SKM-1 treated with dmso at 0.1 percent for 144 hours (cell line): ENCODE results near the gene BAIAP2.

ENCODE experiments used
- DNase-seq: peaks from one replicate; lab custom pipeline; 2025; ENCODE audit not compliant: unreplicated experiment; lab: John Stamatoyannopoulos, UW

The BAIAP2 gene

DNA sequence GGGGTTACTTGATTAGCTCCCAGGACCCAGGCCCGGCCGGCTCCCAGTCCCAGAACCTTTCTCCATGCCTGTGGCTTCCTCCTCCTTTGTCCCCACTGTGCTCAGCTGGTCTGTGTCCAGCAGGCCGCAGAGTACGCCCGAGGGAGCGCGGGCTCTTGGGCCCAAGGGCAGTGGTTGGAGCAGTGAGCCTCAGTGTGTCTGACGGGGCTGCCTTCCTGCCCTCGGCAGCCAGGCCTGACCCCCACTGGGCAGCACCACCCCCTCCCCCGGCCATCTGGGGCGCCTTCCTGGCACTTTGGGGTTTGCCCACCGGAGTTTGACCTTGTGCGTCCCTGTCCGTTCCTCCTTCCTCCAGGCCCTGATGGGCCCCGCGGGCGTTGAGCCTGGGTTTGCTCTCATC is 67.9 kb downstream of the BAIAP2 start:
- DNase-seq, result no peak

DNA sequence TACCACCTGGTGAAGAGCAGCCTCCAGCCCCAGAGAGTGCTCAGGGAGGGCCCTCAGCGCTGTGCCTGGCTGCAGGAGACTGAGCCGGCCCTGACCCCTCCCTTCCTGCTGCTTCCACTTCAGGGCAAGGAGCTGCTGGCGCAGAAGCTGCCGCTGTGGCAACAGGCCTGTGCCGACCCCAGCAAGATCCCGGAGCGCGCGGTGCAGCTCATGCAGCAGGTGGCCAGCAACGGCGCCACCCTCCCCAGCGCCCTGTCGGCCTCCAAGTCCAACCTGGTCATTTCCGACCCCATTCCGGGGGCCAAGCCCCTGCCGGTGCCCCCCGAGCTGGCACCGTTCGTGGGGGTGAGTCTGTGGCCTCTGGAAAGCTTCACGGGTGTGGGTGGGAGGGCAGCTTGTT is 68.4 kb downstream of the BAIAP2 start:
- no peak for DNase-seq

DNA sequence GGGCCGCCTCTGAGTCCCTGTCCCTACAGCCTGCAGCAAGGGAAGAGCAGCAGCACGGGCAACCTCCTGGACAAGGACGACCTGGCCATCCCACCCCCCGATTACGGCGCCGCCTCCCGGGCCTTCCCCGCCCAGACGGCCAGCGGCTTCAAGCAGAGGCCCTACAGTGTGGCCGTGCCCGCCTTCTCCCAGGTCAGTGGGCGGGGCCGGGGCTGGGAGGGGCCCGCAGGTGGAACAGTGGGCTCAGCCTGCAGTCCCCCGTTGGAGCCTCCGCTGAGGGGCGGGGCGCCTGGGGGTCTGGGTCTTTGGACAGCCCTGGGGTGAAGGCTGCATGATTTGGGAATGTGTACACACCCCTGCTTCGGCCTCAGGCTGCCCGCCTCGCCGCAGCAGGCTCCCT is 71.8 kb downstream of the BAIAP2 start:
- no peak for DNase-seq

DNA sequence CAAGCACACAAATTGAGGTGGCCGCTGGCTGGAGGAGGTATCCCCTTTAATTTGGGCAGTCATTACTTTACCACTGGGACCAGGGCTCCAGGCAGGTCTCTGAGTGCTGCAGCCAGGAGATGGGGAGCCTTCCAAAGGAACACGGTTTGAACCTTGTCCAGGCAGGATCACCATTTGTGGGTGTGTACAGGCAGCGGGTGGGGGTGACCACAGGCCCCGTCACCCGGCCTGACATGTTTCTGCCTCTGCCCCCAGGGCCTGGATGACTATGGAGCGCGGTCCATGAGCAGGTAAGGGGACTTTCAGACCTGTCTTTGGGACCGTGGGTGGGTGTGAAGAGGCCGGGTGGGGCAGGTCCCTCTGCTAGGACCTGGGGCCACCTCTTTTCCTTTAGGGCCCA is 73.3 kb downstream of the BAIAP2 start:
- DNase-seq, result no peak

DNA sequence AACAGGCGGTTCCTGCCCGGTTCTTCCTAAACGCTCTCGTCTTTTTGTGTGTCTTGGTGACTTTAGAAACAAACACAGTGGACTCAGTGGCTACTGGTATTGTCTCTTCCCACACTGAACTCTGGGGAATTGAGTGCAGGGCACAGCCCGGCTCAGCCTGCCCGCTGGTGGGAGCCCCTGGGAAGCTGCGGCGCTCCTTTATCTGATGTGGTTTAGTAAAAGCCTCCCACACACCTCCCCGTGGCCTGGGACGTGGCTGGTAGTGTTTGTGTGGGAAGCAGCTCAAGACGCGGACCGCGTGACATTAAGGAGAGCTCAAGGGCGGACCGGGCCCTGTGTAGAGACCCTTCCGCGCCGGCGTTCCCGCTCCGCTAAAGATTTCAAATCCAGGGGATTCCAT is 75.0 kb downstream of the BAIAP2 start:
- no peak for DNase-seq

DNA sequence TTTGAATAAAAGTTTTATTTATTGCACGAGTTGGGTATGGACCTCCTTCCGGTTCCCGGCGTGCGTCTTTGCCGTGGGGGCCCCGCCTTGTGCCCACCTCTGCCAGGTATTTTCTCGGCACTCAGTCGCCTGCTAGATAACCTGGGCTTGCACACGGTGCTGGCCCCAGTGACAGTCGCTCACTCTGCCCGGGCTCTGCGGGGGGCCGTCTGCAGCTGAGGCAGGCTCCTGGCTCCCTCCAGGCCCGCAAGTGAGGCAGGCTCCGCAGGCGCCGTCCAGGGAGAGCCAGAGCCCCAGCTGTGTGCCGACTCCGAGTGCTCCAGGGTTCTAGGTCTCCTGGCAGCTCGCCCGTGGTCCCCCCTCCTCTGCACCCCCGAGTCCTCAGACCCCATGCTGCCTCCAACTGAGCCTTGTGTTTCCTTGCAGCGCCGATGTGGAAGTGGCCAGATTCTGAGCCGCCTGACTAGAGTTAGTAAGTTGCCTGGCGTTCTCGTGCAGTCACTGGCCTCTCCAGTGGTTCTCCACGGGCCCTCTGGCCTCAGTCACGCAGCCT is 75.6 kb downstream of the BAIAP2 start:
- no peak for DNase-seq

DNA sequence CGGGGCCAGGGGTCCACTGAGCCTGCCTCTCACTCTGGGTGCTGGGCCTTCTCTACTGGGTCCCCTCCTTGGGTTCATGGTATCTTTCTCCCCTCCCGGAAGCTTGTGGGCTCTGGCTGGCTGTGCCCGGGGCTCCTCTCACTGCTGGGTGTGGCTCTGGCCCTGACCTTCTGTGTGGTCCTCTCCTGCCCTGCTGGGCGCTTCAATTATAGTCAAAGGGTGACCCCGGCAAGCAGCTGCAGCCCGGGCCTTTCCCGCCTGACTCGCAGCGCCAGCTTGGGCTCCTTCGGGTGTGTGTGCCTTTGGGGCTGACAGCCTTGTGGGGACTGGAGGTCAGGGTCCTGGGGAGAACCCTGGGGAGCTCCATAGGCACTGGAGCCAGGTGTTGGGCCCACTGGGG is 76.1 kb downstream of the BAIAP2 start:
- no peak for DNase-seq

DNA sequence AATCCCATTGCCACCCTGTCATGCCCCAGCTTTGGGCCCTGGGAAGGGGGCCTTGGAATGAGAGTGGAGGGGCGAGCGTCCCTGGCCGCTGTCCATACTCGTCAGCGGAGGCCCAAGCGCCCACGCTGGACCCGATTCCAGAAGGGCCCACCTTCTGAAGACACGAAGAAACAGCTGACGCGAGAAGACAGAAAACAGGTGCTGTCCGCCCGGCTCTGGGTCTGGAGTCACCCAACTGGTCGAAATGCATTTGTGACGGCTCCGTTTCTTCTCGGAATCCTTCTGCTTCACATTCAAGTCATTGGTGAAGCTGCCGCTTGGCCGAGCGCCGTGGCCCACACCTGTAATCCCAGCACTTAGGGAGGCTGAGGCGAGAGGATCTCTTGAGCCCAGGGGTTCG is 77.5 kb downstream of the BAIAP2 start:
- DNase-seq, result no peak

DNA sequence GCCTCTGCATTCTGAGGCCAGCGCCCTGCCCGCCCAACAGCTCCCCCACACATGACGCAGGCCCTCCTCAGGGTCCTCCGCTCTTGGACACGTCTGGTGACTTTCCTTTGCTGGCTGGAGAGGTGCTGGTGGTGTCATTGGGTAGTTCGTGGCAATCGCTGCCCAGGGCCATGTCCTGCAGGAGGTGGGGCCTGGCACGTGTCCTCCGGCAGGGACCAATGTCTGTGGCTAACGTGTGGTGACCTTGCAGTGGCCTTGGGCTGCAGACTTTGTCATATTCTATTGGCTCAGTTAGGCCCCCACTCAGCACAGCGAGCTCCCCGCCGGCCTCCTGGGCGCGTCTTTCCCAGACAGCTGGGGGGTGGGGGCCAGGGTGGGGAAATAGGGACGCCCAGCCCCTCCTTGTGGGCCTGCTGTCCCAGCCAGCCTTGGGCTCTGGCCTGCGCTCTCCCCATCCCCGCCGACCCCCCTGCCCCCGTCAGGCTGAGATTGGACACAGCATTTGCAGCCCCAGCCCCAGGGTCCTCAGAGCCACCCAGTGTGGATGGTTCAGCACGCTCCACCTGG is 78.3 kb downstream of the BAIAP2 start:
- DNase-seq, result no peak

DNA sequence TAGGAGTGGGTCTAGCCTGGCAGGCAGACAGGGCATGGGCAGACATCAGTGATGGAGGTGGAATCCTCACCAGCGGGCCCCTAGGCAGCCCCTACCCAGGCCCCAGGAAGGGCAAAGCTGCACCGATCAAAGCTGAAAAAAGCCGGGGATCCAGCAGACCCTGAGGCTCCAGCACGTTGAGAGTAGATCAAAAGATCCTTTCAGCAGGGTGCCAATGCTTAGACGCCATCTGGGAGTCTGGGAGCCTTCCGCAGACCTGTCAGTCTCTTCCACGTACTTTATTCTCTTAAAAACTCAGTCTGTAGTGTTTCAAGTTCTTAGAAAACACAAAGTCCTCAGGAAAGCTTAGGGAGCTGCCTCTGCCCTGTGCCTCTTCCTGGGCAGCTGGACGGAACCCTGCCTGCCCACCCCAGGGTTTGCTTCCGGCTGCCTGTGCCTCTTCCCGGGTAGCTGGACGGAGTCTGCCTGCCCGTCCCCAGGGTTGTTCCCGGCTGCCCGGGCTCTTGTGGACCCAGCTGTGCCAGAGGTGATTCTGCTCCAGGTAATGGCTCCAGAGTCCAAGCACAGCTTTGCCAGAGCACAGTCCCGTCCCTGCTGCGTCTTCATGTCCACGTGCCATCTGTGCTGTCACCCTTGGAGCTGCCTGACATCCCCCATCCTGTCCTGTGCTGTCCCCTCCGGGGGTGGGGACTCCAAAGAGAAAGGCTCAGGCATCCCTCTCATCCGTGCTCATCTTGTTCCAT is 79.6 kb downstream of the BAIAP2 start:
- no peak for DNase-seq

DNA sequence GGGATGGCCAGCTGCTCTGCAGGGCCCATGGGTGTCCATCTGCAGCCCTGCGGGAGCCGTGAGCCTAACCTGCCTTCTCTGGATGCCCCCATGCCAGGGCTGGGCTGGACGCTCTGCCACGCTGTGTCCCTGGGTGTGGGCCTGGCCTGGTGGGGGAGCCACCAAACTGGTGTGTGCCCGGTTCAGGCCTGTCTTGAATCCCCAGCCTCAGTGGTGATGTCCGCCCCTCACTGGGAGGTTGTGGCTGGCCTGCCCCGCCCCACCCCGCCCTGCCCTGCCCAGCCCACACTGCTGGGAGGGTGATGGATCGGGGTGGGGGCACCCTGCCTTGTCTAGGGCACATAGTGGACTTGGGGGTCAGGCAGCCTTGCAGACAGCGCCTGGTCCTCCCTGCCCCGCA is 80.3 kb downstream of the BAIAP2 start:
- DNase-seq, result no peak

DNA sequence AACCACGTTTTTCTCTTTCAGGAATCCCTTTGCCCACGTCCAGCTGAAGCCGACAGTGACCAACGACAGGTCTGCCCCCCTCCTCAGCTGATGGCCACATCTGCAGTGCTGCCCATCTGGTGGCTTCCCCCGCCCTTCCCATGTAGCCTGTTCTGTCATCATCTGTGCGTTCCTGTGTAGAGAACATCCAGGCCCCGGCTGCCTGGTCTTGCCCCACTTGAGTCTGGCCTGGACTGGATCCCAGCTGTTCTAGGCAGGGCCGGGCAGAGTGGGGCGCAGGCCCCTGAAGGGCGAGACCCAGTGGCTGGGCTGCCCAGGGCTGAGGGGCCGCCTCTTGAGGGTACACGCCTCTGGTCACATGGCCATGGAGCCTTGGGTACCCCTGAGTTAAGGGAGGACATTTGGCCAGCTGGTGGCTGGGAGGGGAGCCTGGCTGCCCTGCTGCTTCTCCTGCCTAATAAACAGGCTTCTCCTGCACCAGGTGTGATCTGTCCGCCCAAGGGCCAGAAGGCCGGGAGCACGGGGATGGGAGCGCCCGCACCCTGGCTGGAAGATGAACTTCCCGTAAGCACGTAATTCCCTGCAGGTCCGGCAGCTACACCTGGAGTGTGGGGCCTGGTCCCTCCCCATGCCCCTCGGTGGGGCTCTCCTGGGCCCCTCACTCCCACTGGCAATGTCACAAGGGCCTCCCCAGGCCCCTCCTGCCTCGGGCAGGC is 81.0 kb downstream of the BAIAP2 start:
- DNase-seq, result no peak

DNA sequence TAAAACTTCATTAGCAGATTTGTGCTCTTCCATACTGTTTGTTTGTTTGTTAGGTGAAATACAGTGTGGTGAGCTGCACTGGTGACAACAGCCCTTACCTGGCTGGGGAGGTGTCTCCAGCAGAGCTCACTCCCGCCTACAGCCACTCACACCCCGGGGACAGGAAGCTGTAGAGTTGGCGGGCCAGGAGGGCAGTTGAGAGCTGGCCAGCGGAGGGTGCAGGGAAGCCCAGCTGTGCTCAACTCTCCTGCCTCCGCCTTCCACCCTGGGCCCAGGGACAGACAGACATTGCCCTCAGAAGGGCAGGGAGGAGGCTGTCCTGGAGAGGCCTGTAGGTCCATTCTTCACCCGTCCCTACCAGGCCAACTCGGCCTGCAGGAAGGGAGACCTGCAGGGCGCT is 81.8 kb downstream of the BAIAP2 start:
- DNase-seq, result no peak

DNA sequence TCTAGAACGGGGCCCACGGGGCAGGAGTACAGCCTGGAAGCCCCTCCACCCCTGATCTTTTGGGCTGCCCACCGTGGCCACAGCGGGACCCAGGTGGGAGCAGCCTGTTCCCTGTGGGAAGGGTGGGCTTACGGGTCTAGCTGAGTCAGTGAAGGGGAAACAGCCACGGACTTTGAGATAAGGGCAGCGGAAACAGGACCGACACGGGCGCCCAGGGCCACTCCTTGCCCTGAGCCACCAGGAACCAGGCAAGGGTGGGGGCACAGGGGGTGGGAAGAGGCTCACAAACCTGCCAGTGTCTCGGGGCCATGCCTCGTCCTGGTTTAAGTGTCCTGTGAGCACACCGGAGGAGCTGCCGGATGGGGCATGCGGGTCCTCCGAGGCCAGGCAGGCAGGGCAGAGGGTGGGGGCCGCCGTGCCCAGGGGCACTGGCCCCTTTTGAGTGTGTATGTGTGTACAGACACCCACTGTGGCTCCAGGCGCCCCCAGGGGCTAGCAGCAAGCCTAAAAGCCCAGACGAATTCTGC is 82.8 kb downstream of the BAIAP2 start:
- DNase-seq, result no peak

DNA sequence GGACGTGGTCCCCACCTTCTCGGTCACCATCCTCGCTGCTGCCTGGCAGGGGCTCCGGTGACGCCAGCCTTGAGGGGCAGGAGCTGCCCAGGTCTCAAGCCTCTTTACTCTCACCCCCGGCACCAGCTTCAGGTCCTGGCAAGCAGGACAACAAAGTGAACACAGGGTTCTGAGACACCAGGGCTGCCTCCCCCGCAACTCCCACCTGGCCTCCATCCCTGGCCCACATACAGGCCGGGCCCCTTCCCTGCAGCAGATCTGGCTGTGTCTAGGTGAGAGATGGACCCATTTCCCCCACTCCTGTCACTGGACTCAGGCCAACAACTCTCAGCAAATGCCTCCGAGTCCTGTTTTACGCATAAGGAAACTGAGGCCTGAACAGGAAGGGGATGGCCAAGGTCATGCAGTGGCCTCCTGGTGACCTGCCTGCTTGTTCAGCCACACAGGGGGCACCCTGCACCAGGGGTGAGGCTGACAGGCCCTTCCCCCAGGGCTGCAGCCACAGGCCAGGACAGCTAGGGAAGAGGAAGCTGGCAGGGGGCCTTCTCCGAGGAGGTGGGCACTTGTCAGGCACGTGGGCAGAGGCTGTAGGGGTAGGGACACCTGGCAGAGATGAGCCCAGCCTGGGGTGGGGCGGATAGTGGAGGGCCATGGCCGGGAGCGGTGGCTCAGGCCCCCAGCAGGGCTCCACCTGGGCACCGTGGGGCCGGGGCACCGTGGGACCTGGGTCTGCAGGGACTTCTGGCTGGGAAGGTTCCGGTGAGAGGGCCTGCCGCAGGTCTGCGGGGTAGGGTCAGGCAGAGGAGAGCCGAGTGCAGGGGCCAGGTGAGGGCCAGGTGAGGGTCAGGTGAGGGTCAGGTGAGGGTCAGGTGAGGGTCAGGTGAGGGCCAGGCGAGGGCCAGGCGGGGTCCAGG is 83.6 kb downstream of the BAIAP2 start:
- no peak for DNase-seq

DNA sequence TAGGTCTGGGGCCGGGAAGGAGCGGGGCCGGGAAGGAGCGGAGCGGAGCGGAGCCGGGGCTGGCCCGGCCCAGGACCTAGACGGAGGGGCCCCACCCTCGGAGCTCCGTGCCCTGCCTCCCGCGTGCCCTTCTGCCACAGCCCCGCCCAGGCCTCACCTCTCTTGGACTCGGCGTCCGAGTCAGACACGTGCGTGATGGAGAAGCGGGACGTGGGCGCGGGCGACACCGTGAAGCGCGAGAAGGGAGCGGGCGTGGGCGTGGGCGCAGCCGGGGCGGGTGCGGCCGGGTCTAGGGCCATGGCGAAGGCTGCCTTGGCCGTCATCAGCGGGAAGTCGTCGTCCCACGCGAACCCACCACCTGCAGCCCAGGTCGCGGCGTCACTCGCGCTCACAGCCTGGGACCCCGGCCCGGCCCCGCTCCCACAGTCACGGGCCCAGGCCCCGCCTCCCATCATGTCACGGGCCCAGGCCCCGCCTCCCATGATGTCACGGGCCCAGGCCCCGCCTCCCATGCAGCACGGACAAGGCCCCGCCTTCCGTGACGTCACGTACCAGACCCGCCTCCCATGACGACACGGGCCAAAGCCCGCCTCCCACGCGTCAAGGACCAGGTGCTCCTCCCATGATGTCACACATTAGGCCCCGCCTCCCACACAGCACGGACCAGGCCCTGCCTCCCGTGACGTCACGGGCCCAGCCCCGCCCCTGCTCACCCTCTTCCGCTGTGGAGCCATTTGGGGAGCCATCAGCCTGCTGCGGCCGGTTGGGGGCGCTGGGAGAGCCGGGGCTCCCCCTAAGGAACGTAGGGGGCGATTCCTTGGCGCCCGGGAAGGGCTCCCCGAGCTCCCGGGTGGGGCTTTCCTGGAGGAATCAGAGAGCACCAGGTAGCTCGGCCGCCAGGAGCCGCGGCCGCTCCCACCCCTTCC is 84.5 kb downstream of the BAIAP2 start:
- DNase-seq, result no peak

DNA sequence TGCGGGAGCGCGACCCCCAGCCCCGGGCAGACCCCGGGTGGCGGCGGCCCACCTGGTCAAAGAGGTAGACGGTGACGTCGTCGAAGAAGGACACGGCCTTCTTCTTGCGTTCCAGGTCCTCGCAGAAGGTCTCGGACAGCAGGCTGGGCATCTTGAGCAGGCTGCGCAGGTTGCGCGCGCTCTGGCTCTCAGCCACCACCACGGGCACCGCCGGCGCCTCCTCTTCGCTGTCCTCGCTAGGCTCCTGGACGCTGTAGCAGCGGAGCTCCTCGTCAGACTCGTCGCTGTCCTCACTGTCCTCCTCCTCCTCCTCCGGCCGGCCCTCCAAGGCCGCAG is 85.2 kb downstream of the BAIAP2 start:
- DNase-seq, result no peak

DNA sequence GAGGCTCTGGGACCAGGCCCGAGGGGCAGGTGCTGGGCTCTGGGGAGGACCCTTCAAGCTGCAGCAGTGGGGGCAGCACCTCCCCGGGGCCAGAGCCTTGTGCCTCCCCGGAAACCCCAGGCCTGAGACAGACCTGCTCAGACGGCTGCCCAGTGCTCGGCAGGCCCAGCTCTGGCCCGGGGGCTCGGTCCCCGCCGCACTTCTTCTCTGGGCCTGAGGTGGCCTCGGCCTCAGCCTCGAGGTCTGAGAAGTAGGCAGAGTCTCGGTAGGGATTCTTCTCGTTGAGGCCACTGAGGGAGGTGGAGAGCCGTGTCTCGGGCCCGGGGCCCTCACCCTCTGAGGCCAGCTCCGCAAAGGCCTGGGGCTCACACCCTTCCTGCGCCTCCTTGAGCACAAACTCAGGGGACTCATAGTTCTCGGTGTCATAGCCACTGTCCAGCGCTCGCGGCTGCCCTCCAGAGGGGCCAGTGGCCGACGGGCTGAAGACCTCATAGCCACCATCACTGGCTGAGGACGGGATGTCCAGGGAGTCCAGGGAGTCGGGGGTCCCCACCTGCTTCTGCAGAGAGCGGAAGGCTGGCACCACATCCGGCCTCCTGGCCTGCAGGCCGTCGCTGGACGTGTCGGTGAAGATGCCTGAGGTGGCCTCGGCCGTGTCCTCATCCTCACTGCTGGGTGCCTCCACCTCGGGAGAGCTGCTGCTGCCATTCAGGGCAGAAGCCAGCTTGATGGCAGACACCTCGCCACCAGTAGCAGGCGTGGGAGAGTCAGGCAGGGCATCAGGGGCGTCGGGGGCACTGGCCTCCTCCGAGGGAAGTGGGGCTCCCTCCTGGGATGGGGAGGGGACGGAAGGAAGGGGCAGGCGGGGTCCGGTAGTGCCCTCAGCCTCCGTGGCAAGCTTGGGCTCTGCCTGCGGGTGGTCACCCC is 86.0 kb downstream of the BAIAP2 start:
- no peak for DNase-seq
